ENCODE results near the gene XK.

Gene XK

DNA sequence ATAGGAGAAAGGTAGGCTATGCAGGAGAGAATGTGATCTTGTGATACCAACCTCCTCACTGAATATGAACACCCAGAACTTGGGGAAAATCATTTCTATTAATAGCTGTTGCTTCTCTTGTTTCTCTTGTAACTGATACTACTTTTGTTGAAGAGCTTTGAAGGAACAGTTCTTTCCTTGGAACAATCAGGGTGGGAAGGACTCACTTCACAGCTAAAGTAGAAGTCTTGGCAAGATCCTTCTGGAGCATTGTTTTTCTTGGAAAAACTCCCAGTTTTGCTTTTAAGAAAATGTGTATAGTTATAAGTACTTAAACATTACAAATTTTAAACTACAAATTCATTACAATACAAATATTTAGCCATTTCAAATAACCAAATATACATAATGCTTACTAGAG is 19.1 kb upstream of the XK start:
- H3K4me3 ChIP-seq (replicated peaks; ENCODE audit: low read depth, low read length): no peak overlapping the region
- no peak for DNase-seq (ENCODE audit: extremely low read depth, low read depth)
- TF ChIP-seq, protein P1, sequence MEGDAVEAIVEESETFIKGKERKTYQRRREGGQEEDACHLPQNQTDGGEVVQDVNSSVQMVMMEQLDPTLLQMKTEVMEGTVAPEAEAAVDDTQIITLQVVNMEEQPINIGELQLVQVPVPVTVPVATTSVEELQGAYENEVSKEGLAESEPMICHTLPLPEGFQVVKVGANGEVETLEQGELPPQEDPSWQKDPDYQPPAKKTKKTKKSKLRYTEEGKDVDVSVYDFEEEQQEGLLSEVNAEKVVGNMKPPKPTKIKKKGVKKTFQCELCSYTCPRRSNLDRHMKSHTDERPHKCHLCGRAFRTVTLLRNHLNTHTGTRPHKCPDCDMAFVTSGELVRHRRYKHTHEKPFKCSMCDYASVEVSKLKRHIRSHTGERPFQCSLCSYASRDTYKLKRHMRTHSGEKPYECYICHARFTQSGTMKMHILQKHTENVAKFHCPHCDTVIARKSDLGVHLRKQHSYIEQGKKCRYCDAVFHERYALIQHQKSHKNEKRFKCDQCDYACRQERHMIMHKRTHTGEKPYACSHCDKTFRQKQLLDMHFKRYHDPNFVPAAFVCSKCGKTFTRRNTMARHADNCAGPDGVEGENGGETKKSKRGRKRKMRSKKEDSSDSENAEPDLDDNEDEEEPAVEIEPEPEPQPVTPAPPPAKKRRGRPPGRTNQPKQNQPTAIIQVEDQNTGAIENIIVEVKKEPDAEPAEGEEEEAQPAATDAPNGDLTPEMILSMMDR (IDR thresholded peaks at IDR 0.05; ENCODE audit: low read depth, low read length, missing control alignments): no peak

- TF ChIP-seq, protein P1 (IDR thresholded peaks at IDR 0.05; ENCODE audit: low read depth, low read length, missing control alignments): no peak
- H3K4me3 ChIP-seq (replicated peaks; ENCODE audit: low read depth, low read length): no peak overlapping the region
- DNase-seq (ENCODE audit: extremely low read depth, low read depth): no peak
Observed at GRCh38 chrX:37667141-37667540, 18.4 kb upstream of the XK start.

- no peak for DNase-seq (ENCODE audit: extremely low read depth, low read depth)
- no peak overlapping the region for H3K4me3 ChIP-seq (replicated peaks; ENCODE audit: low read depth, low read length)
- TF ChIP-seq, protein P1 (IDR thresholded peaks at IDR 0.05; ENCODE audit: low read depth, low read length, missing control alignments): no peak
Observed at GRCh38 chrX:37672563-37672962, 13.0 kb upstream of the XK start.

DNA sequence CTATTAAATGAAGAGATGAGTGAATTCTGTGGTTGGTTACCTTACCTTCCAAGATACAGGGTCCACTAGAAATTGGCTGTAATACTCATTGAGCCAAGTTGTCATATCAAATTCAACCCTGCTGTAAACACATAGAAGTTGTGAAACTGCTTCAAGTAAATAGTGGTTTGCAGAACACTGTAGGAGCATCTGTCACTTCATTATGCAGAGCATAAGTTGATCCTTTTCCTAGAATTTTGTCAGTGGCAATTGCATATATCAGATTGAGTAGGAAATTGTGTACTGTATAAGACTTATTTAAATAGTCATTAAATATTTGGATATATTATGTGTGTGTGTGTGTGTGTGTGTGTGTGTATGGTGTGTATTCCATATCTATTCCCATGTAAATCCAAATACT is 8.8 kb upstream of the XK start:
- no peak for DNase-seq (ENCODE audit: extremely low read depth, low read depth)
- TF ChIP-seq, protein P1 (IDR thresholded peaks at IDR 0.05; ENCODE audit: low read depth, low read length, missing control alignments): no peak
- H3K4me3 ChIP-seq (replicated peaks; ENCODE audit: low read depth, low read length): no peak overlapping the region

GRCh38 chrX:37677243-37677642 is 8.3 kb upstream of the XK start:
- no peak overlapping the region for H3K4me3 ChIP-seq (replicated peaks; ENCODE audit: low read depth, low read length)
- TF ChIP-seq, protein P1 (IDR thresholded peaks at IDR 0.05; ENCODE audit: low read depth, low read length, missing control alignments): no peak
- DNase-seq (ENCODE audit: extremely low read depth, low read depth): no peak

DNA sequence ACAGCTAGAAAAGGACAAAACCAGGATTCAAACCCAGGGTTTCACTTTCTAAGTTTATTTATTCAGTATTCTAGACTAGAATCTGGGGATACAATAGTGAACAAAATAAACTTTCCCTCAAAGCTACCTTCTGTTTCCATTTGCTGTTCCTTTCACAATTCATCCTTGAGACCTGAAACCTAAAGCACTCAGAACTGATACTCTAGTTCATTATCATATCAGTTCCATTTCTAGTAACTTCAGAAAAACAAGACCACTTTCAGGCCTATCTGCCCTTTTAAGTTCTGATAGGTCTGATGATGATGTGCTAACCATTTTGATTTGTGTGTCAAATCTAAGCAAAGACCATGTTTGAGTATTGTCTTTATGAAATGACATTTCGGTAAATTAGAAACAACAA is 7.8 kb upstream of the XK start:
- DNase-seq (ENCODE audit: extremely low read depth, low read depth): no peak
- TF ChIP-seq, protein P1 (IDR thresholded peaks at IDR 0.05; ENCODE audit: low read depth, low read length, missing control alignments): no peak
- no peak overlapping the region for H3K4me3 ChIP-seq (replicated peaks; ENCODE audit: low read depth, low read length)

DNA sequence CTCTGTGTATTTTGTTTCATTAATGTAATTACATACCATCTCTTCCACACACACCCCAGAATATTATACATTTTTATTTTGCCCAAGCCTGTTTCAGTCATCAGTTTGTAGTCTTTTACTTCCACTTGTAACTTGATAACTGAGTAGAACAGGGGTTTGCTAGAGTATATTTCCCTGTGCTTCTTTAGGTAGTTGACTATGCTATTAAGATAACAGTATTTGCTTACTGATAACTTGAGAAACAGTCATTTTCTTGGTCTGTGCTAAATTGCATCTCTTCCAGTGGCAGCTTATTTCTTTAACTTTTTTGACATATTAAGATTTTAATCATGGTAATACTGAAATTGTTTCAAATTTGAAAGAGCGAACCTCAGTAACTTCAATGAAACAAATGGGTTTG is 7.0 kb upstream of the XK start:
- TF ChIP-seq, protein P1 (IDR thresholded peaks at IDR 0.05; ENCODE audit: low read depth, low read length, missing control alignments): no peak
- DNase-seq (ENCODE audit: extremely low read depth, low read depth): no peak
- no peak overlapping the region for H3K4me3 ChIP-seq (replicated peaks; ENCODE audit: low read depth, low read length)

Measured in HFF-Myc (cell line).